SK-N-SH treated with all-trans-retinoic acid at 6 μM for 48 hours (cell line): Measurements from ENCODE around the gene WWC1.
"Not testable (repeated sequence)": the region's sequence is repeated elsewhere in the genome, so short reads cannot be mapped to it uniquely, and the experiment has no call there.

Source experiments
- ARNTL ChIP-seq: fragments of 450-650 bp; formaldehyde crosslinking; IDR thresholded peaks from 2 replicates; pipeline ENCODE4 v1.5.0; 2020; ENCODE audit warnings: low read depth, mild to moderate bottlenecking, moderate library complexity, borderline replicate concordance
- BACH2 ChIP-seq: fragments of 250-450 bp; sonication (Bioruptor Pico); IDR thresholded peaks from 2 replicates; pipeline ENCODE4 v1.9.0; 2021; ENCODE audit warnings: mild to moderate bottlenecking, borderline replicate concordance
- OSR1 ChIP-seq: fragments of 250-450 bp; sonication (Bioruptor Pico); IDR thresholded peaks from 2 replicates; pipeline ENCODE4 v1.8.0; 2022; ENCODE audit warnings: moderate library complexity, mild to moderate bottlenecking, inconsistent platforms
- PPARA ChIP-seq: fragments of 250-450 bp; sonication (Bioruptor Pico); IDR thresholded peaks from 2 replicates; pipeline ENCODE4 v1.5.0; 2020; ENCODE audit warnings: mild to moderate bottlenecking, borderline replicate concordance
- RARB ChIP-seq: fragments of 250-450 bp; sonication (Bioruptor Pico); IDR thresholded peaks from 2 replicates; pipeline ENCODE4 v1.8.0; 2021; ENCODE audit warnings: mild to moderate bottlenecking, moderate library complexity
- ZFP3 ChIP-seq: fragments of 250-450 bp; sonication (Bioruptor Pico); IDR thresholded peaks from 2 replicates; pipeline ENCODE4 v1.5.0; 2020; ENCODE audit warnings: mild to moderate bottlenecking, moderate library complexity
- ZFP30 ChIP-seq: fragments of 450-650 bp; formaldehyde crosslinking; IDR thresholded peaks from 2 replicates; pipeline ENCODE4 v1.5.0; 2022; ENCODE audit warnings: mild to moderate bottlenecking, moderate library complexity
- ZNF70 ChIP-seq: fragments of 450-650 bp; formaldehyde crosslinking; IDR thresholded peaks from 2 replicates; pipeline ENCODE4 v1.5.0; 2020; ENCODE audit warnings: mild to moderate bottlenecking, moderate library complexity
- TF ChIP-seq, protein P1 (sequence below): fragments of 250-450 bp; sonication (Bioruptor Pico); IDR thresholded peaks from 2 replicates; pipeline ENCODE4 v1.5.1; 2020; ENCODE audit warnings: low read depth, mild to moderate bottlenecking, moderate library complexity
- TF ChIP-seq, protein P2 (sequence below): fragments of 250-450 bp; sonication (Bioruptor Pico); IDR thresholded peaks from 2 replicates; pipeline ENCODE4 v1.8.0; 2020; ENCODE audit warnings: mild to moderate bottlenecking, moderate library complexity, borderline replicate concordance

DNA sequence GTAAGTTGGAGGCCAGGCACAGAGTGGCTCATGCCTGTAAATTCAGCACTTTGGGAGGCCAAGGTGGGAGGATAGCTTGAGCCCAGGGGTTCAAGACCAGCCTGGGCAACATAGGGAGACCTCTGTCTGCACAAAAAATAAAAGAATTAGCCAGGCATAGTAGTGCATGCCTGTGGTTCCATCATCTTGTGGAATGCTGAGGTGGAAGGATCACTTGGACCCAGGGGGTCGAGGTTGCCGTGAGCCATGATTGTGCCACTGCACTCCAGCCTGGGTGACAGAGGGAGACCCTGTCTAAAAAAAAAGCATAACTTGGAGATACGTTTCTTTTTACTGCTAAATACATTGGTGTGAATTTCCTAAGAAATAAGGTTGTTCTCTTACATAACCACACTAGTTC, 19.1 kb downstream of the WWC1 start:
- TF ChIP-seq ZFP30; PPARA (CRISPR knock-in tag); ZFP3 (CRISPR knock-in tag); OSR1 (CRISPR knock-in tag); ARNTL (CRISPR knock-in tag); RARB; ZNF70 (CRISPR knock-in tag); BACH2 (CRISPR knock-in tag): not testable (repeated sequence)
- TF ChIP-seq, protein P1, sequence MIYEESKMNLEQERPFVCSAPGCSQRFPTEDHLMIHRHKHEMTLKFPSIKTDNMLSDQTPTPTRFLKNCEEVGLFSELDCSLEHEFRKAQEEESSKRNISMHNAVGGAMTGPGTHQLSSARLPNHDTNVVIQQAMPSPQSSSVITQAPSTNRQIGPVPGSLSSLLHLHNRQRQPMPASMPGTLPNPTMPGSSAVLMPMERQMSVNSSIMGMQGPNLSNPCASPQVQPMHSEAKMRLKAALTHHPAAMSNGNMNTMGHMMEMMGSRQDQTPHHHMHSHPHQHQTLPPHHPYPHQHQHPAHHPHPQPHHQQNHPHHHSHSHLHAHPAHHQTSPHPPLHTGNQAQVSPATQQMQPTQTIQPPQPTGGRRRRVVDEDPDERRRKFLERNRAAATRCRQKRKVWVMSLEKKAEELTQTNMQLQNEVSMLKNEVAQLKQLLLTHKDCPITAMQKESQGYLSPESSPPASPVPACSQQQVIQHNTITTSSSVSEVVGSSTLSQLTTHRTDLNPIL (CRISPR knock-in tag), result not testable (repeated sequence)
- TF ChIP-seq, protein P2, sequence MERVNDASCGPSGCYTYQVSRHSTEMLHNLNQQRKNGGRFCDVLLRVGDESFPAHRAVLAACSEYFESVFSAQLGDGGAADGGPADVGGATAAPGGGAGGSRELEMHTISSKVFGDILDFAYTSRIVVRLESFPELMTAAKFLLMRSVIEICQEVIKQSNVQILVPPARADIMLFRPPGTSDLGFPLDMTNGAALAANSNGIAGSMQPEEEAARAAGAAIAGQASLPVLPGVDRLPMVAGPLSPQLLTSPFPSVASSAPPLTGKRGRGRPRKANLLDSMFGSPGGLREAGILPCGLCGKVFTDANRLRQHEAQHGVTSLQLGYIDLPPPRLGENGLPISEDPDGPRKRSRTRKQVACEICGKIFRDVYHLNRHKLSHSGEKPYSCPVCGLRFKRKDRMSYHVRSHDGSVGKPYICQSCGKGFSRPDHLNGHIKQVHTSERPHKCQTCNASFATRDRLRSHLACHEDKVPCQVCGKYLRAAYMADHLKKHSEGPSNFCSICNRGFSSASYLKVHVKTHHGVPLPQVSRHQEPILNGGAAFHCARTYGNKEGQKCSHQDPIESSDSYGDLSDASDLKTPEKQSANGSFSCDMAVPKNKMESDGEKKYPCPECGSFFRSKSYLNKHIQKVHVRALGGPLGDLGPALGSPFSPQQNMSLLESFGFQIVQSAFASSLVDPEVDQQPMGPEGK, result not testable (repeated sequence)
